GM23248 (cell line): ENCODE results near the gene TNIK.

Source experiments
- EZH2 ChIP-seq: fragments of 200-600 bp; sonication (generic); IDR thresholded peaks from 2 replicates; pipeline ENCODE4 v1.6.1; 2018; ENCODE audit warnings: antibody characterized with exemption, mild to moderate bottlenecking; ENCODE audit not compliant: insufficient read depth, poor library complexity, severe bottlenecking
- EZH2phosphoT487 ChIP-seq: fragments of 200-600 bp; sonication (generic); IDR thresholded peaks from 2 replicates; pipeline ENCODE4 v1.6.1; 2018; ENCODE audit warnings: antibody characterized with exemption, moderate library complexity, mild to moderate bottlenecking, low read depth; ENCODE audit not compliant: insufficient read depth

DNA sequence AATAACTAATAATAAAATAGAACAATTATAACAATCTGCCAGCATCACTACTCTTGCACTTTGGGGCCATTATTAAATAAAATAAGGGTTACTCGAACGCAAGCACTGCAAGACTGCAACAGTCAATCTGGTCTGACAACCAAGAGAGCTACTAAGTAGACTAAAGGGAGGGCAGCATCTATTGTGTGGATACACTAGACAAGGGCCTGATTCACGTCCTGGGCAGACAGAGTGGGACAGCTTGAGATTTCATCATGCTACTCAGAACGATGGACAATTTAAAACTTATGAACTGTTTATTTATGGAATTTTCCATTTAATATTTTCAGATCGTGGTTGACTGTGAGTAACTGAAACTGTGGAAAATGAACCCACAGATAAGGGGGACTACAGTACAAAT, 39.5 kb downstream of the TNIK start:
- TF ChIP-seq EZH2 = no peak
- no peak for TF ChIP-seq EZH2phosphoT487
